T-helper 9 cell (primary cell): Measurements from ENCODE around the gene PTTG1IP.

Experiments
- DNase-seq: peaks from one replicate; pipeline ENCODE4 v3.0.0-alpha.2; 2020

The PTTG1IP gene

DNA sequence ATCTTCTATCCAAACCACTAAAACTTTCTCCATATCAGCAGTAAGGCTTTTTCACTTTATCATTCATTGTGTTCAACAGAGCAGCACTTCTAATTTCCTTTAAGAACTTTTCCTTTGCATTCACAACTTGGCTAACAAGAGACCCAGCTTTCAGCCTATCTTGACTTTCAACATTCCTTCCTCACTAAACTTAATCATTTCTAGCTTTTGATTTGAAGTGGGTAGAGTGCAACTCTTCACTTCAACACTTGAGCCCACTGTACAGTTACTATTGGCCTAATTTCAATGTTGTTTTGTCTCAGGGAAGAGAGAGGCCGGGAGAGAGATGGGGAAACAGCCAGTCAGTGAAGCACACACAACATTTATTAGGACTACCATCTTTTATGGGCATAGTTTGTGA, 73.8 kb downstream of the PTTG1IP start:
- DNase-seq, result no peak
